NCI-H1048 (cell line): ENCODE results near the gene RBM17.
"Not testable (repeated sequence)": the region's sequence is repeated elsewhere in the genome, so short reads cannot be mapped to it uniquely, and the experiment has no call there.

Experiments
- DNase-seq: peaks from one replicate; lab custom pipeline; 2025; lab: John Stamatoyannopoulos, UW

Gene RBM17

DNA sequence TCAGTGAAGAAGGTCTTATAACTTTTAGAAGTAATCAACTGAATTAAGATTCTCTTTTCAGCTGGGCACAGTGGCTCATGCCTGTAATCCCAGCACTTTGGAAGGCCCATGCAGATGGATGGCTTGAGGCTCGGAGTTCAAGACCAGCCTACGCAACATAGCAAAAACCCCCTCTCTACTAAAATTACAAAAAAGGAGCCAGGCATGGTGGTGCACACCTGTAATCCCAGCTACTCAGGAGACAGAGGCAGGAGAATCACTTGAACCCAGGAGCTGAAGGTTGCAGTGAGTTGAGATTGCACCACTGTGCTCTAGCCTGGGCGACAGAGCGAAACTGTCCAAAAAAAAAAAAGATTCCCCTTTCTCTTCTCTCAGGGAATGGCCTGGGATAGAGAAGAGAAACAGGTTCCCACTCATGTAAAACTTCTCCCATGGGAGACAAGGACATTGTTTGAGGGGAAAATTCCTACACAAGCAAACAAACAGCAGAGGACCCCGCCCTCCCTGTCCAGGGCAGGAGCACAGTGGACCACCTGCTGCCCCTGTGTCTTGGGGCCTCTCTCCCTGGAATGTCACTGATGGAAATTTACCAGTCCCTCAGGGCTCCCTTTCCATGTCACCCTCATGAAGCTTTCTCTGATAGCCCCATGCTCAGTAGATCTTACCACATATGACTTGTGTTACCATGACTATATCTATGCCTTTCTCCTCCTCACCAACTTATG, 32.3 kb upstream of the RBM17 start:
- no peak for DNase-seq

DNA sequence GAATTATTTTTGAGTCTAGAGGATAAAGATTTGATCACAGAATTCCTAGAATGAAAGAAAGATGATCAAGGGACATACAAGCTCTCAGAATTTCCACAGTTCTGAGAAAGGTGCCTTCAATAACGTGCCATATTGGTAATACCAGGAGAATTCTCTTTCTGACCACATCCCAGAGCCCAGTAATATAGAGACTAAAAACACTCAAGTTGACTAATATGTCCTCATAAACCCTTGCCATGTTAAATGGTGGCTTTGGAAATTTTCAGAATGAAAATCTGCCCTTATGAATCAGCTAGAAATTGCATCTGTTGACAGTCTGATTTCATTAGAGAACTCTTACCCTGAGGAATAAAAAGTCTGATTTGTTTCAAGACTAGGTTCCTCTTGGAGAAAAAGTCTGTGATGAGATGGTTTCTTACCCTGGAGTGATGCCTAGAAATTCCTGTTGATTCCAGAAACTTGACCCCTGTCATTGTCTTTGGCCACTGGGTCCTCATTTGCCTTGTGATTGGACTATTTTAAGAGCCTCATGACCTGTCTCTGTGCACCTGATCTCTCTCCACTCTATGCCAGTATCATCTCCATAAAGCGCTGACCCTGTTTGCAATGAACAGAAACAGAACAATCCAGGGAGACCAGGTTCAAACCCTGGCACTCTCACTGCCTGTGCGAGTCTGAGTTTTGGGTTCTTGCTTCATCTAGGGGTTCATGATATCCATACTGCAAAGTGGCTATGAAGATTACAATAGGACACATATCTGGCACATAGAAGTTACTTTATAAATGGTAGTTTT, 30.0 kb upstream of the RBM17 start:
- no peak for DNase-seq

DNA sequence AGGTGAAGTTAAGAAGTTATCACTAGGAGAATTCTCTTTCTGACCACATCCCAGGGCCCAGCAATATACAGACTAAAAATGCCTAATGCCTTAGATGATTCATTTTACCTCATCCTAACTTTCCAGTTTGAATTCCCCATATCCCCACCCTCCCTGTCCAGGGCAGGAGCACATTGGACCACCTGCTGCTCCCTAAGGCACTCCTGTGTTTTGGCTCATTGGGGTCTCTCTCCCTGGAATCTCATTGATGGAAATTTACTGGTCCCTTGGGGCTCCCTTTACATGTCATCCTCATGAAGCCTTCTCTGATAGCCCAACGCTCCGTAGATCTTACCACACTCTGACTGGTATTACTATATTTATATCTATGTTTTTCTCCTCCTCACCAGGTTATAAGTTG, 29.3 kb upstream of the RBM17 start:
- no peak for DNase-seq

DNA sequence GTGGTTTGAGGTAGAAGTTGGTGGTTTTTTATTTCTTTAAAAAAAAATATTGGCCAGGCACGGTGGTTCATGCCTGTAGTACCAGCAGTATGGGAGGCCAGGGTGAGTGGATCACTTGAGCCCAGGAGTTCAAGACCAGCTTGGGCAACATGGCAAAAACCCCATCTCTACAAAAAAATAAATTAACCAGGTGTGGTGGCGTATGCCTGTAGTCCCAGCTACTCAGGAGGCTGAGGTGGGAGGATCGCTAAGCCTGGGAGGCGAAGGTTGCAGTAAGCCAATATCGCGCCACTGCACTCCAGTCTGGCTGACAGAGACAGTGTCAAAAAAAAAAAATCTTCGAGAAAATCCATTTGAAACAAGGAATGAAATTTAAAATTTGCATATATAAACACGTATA, 27.8 kb upstream of the RBM17 start:
- DNase-seq = no peak

DNA sequence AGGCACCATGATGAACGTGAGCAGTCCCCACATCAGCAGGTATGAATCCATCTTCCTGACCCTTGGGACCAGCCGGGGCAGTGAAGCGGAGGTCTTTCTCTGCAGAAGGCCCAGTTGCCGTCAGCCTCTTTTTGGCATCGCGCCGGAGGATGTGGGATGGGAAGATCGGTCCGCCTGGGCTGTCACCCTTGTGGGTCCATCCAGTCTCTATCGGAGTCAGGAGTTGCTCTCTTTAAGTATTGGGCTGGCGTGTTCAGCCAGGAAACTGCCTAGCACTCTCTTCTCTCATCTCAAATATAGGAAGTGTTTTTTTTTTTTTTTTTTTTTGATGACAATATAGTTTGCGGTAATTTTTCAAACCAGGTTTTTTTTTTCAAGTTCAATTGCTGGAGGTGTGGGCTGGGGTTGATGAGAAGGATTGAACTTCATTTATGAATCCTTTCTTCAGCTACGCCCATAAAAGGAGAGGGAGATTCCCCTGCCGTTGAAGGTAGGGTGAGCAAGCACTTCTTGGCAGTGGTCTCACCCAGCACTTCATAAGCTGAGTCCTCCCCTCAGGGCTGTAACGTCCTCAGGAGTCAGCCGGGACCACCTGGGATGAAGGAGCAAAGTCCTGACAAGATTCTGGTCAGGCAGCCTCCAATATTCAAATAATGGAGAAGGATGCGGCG, 26.6 kb upstream of the RBM17 start, which contains the start of gene IL2RA:
IL2RA (minus strand) TSS at position 267 of the 671 bp plus-strand sequence; CDS start at position 51, 216 bp downstream.
- DNase-seq = no peak

DNA sequence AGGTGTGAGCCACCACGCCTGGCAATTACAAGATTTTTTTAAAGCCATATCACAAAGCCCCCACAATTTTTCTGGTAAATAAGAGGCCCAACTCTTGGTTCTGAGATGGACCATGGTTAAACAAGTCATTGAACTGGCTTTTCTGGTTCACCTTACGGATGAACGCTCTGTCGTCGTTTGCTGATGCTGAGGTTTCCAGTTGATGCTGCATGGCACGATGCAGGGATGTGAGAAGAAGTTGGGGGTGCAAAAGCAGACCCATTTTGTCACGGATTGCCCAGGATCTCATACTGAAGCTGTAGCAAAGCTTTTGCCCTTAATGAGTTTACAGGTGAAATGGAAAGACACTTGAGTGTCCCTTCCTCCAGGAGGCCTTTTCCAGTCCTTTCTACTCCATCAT, 24.7 kb upstream of the RBM17 start:
- no peak for DNase-seq

DNA sequence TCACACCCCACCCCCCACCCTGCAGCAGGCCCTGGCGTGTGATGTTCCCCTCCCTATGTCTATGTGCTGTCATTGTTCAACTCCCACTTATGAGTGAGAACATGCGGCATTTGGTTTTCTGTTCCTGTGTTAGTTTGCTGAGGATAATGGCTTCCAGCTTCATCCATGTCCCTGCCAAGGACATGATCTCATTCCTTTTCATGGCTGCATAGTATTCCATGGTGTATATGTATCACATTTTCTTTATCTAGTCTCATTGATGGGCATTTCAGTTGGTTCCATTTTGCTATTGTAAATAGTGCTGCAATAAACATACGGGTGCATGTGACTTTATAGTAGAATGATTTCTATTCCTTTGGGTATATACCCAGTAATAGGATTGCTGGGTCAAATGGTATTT, 24.1 kb upstream of the RBM17 start:
- DNase-seq = not testable (repeated sequence)

DNA sequence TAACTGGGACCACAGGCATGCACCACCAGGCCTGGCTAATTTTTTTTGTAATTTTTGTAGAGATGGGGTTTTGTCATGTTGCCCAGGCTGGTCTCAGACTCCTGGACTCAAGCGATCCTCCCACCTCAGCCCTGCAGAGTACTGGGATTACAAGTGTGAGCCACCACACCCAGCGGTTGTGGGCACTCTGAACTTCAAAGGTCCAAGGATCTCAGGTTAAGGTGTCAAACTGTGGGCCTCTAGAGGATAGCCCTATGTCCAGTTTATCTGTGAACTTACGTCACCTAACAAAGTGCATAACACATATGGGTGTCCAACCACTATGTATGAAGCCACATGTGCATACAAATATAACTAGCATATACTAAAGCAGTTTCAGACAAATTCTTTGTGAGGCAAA, 23.4 kb upstream of the RBM17 start:
- DNase-seq = no peak

DNA sequence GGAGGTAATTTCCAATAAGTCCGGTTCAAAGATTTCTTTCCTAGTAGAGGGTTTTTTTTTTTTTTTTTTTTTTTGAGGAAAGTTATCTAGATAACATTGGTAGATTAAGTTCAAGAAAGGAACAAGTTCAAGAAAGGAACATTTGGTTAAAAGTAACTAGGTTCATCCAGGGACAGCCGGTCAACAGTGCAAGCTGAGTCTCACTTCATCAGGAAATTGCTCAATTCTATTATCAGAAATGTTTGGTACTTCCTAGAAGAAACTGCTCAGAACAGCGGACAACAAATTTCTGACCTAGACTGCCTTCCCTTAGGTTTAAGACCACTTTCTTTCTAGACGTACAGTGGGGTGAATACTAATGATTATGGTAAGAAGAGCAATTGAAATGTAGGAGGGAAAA, 23.0 kb upstream of the RBM17 start:
- DNase-seq = no peak

DNA sequence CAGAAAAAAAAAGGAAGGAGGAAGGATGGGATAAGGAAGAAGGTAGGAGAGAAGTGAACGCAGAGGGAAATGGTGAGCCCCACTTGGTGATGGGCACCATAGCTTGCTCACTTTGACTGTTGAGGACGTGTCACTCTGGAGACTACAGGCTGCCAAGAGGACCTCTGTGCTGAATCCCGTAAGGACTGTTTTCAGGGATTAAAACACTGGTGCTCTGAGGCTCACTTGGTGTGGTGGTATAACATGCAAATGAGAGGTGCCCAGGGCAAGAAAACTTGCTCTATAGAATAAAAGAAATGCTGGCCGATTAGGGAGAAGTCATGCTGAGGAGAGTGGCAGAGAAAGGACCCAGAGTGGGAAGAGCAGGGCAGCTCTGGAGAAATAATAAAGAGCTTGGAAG, 21.4 kb upstream of the RBM17 start:
- no peak for DNase-seq

DNA sequence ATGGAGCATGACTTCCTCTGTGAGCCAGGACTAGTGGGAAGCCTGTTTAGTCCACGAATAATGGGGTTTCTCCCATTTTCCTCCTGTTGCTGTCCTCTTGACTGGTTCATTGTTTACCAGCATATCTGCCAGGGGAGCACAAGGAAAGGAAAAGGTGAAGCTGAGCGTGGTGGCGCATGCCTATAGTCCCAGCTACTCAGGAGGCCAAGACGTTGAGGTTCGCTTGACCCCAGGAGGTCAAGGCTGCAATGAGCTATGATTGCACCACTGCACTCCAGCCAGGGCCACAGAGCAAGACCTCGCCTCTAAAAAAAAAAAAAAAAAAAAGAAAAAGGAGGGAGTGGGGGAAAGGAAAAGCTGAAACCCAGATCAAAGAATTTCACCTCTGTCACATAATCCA, 20.8 kb upstream of the RBM17 start:
- DNase-seq = no peak

DNA sequence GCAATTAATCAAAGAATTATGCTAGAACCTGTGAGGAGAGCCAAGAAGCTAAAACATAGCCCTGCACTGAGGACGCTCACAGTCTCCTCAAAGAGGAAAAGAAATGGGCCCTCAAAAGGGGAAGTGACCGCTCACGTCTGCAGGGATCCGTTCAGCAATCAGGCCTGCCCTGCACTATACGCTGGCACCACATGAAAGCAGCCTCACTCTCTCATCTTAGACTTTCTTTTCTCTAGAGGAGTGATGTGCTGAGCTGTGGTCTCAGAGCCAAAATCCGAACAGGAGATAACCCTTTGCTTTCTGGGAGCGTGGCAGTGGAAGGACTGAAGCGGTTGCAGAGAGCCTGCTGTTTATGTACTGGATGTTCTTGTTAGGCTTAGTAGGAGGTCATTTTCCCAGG, 20.4 kb upstream of the RBM17 start:
- no peak for DNase-seq

DNA sequence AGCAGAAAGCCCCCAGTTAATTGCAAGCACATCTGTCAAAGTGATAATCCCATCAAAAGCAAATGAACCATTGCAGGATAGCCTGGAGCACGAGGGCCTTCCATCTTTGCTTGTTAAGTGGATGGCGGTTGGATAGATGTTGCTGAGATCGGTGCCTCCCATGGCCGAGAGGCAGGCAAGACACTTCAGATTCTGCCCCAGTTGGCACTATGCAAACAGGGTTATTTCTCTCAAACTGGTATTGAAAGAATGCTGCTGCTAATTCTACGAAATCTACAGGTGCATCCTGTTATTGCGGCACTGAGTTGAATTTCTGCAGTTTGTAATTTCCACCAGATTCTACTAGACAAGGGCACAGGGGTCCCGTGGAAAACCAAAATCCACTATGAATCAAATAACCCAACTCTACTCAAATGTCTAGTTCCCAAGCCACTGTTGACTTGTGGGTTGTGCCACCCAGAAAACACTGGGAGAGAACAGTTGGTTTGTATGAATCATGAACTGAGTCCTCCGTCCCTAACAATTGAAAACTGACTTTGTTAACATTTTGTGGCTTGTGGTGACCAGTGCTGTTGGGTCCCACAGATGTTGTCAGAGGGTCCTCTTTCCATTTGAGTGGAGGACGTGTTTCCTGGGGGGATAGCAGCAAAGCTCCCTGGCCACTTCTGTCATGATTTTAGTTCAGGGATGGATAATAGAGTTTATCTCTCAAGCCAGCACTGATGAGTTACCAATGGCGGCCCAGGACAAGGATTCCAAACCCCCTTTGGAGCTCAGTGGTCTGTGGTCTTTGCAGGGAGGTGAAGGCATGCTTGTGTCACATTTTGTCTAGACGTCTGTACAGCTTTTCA, 19.5 kb upstream of the RBM17 start:
- no peak for DNase-seq

DNA sequence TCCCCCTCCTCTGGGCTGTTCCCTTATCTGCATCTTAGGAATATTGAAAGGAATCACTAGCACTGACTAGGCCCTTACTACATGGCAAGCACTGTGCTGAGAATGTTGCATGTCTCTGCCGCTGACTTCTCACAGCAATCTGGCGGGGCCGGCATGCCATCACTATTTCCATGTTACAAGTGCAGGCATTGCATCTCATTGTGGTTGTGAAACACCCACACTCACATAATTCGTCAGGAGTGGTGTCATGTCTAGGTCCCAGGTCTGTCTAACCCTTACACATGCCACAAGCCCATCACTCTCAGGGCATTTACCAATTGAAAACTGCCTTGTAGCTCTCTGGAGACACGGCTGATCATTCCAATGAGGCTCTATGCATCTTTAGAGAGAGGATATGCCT, 18.2 kb upstream of the RBM17 start:
- no peak for DNase-seq

DNA sequence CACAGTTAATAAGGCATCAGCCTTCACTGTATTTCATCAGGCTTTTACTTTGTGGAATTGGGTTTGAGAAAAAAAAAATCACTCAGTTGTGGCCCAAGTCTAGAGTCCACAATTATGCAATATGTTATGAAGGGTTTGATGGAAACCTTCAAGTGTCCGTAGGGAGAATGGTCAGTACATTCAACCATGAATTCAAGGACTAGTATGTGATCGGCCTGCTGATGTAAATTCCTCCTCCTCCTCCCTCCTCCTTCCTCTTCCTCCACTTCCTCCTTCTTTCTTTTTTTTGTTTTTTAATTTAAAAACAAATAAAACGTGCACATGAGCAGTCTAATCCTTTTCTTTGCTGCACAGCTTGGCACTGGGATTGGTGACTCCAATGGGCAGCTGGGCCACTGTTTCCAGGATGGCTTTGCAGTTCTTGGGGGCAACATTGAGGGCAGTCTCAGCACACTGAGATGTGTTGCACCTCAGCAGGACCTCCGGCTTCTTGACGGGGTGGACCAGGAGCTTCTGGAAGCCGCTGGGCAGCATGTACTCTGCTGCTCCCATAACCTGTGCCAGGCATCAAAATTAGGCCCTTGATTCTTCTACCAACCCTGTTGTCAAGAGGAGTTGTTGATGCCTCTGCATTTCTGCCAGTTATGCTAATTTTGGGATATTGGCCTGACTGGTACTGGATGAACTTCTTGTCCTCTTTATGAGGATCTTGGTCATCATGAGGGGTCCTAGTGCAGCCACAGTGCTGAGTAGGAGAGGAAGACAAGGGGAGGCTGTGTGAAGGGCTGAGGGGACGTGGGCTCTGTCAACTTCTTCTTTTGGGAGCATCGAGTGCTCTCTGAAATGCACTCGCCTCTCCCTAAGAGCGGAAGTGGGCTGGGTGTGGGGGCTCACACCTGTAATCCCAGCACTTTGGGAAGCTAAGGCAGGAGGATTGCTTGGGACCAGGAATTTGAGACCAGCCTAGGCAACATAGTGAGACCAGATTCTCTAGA, 17.4 kb upstream of the RBM17 start:
- no peak for DNase-seq

DNA sequence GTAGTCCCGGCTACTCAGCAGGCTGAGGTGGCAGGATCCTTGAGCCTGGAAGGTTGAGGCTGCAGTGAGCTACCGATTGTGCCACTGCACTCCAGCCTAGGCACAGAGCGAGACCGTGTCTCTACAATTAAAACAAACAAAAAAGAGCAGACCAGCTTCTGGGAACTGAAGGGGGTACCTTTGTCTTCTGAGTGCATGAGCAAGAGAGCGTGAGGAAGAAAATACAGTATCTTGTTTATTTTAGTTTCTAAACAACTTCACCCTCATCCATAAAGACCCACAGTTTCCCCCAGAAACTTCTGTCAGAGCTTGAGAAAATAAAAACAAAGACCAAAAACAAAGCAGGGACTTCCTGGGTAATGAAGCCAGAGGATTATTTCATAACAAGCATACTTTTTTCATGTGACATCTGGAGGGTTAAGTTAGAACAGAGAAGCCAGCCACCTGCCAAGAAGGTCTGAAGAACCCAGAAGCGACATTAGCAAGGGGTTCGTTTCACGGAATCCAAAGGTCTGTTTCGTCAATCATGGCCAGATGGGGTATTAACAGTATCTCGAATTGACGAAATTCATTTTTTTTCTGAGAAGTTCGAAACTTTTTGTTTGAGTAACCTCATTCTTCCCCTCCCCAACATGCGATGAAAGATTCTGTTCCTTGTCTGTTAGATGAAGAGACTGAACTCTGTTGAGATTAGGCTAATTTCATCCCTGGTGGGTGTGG, 16.5 kb upstream of the RBM17 start:
- DNase-seq = no peak

DNA sequence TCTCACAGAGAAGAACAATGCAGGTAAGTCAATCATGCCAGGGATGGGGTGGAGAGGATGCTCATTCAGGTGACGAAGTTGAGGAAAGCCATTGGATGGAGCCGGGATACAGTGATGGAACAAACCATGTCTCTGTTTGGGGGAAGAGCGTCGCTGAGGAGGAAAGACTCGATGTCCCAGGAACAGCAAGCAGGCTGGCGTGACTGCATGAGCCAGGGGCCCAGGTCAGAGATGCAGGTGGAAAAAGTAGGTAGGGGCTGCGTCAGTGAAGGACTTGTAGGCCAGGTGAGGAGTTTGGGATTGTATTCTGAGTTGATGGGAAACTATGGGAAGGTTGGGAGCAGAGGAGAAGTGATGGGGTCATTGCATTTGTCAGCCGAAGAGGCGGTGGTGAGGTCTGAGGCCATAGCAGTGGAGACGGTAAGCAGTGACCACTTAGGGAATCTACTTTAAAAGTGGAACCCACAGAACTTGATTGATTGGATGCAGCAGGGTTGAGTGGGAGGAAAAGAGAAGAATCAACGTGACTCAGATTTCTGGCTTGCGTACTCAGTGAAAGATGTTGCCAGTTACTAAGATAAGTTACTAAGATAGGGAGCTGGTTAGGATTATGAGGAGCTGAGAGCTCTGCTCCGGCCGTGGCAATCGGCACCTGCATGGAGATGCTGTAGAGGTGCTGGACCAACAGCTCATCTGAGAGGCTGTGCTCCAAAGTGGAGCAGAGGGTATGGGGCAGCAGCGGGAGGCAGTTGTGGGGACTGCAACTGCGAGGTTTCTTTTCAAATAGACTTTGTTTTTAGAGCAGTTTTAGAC, 14.1 kb upstream of the RBM17 start:
- DNase-seq = no peak

DNA sequence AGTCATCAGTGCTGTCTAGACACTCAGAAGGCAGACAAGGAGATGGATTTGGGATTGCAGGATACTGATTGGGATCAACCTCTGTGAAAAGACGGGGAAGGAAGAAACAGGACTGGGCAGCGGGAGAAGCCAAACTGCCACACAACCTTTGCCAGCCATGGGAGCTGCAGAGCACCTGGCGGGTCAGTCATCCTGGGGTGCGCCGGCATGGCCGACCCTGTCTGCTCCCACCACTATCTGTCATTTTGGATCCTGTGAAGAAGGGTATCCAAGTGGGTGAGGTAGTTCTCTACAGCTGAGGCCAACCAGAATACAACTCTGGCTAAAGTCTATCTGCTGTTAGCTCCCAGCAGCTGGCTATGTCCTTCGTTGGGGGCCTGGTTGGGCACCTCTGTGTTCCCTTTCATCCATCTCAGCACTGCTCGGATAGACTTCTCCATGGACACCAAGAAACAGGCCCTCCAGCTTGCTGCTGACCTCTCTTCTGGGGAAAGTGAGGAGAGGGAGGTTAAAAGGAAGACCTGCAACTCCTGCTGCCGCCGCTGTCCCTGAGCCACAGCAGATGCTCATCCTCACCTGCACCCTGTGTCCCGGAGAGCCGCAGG, 11.7 kb upstream of the RBM17 start:
- DNase-seq = no peak

DNA sequence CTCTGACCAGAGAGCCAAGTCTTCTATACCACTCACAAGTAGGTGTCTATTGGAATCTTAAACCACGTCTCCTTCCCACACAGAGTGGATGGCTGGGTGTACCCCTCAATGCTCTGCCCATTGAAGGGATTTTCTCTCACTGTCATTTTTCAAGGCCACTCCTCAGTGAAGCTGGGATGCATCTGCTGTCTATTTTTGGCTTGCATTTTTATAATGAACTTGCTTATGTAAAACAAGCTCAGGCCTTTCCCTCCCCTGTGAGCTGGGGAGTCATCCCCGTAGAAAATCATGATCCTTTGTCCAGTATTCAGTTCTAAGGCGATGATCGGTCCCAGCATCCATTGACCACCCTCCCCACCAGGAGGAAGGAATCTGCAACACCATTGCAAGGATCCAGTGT, 9.8 kb upstream of the RBM17 start:
- DNase-seq = no peak
